SK-N-SH treated with all-trans-retinoic acid at 6 μM for 48 hours (cell line): ENCODE data around the gene UBE2U.

Source experiments
- ATAC-seq: fragments of 200-7000 bp; cut with Tn5 transposase; 3 replicates; pipeline ENCODE4 v1.9.1; 2020; ENCODE audit warnings: mild to moderate bottlenecking, moderate library complexity
- BACH2 ChIP-seq: fragments of 250-450 bp; sonication (Bioruptor Pico); IDR thresholded peaks from 2 replicates; pipeline ENCODE4 v1.9.0; 2021; ENCODE audit warnings: mild to moderate bottlenecking, borderline replicate concordance
- CREB5 ChIP-seq: fragments of 250-450 bp; sonication (Bioruptor Pico); IDR thresholded peaks from 2 replicates; pipeline ENCODE4 v1.5.1; 2020; ENCODE audit warnings: low read depth, mild to moderate bottlenecking, moderate library complexity
- CSDC2 ChIP-seq: fragments of 250-450 bp; sonication (Bioruptor Pico); IDR thresholded peaks from 2 replicates; pipeline ENCODE4 v1.5.0; 2020; ENCODE audit warnings: mild to moderate bottlenecking, moderate library complexity
- CSRNP3 ChIP-seq: fragments of 250-450 bp; sonication (Bioruptor Pico); IDR thresholded peaks from 2 replicates; pipeline ENCODE4 v1.5.1; 2021; ENCODE audit warnings: mild to moderate bottlenecking, moderate library complexity
- ESRRG ChIP-seq: fragments of 250-450 bp; sonication (Bioruptor Pico); IDR thresholded peaks from 2 replicates; pipeline ENCODE4 v1.6.1; 2021; ENCODE audit warnings: mild to moderate bottlenecking
- GLIS3 ChIP-seq: fragments of 250-450 bp; sonication (Bioruptor Pico); IDR thresholded peaks from 2 replicates; pipeline ENCODE4 v1.5.0; 2020; ENCODE audit warnings: mild to moderate bottlenecking, moderate library complexity
- OSR1 ChIP-seq: fragments of 250-450 bp; sonication (Bioruptor Pico); IDR thresholded peaks from 2 replicates; pipeline ENCODE4 v1.8.0; 2022; ENCODE audit warnings: moderate library complexity, mild to moderate bottlenecking, inconsistent platforms
- PATZ1 ChIP-seq: fragments of 250-450 bp; sonication (Bioruptor Pico); IDR thresholded peaks from 2 replicates; pipeline ENCODE4 v1.8.0; 2020; ENCODE audit warnings: mild to moderate bottlenecking, moderate library complexity, borderline replicate concordance
- POU6F1 ChIP-seq: fragments of 250-450 bp; sonication (Bioruptor Pico); IDR thresholded peaks from 2 replicates; pipeline ENCODE4 v1.8.0; 2021; ENCODE audit warnings: low read depth, mild to moderate bottlenecking, moderate library complexity, borderline replicate concordance
- PPARA ChIP-seq: fragments of 250-450 bp; sonication (Bioruptor Pico); IDR thresholded peaks from 2 replicates; pipeline ENCODE4 v1.5.0; 2020; ENCODE audit warnings: mild to moderate bottlenecking, borderline replicate concordance
- RARB ChIP-seq: fragments of 250-450 bp; sonication (Bioruptor Pico); IDR thresholded peaks from 2 replicates; pipeline ENCODE4 v1.8.0; 2021; ENCODE audit warnings: mild to moderate bottlenecking, moderate library complexity
- TCF4 ChIP-seq: fragments of 250-450 bp; sonication (Bioruptor Pico); IDR thresholded peaks from 2 replicates; pipeline ENCODE4 v1.8.0; 2021; ENCODE audit warnings: mild to moderate bottlenecking, moderate library complexity, borderline replicate concordance
- TOX ChIP-seq: fragments of 250-450 bp; sonication (Bioruptor Pico); IDR thresholded peaks from 2 replicates; pipeline ENCODE4 v1.8.0; 2021; ENCODE audit warnings: mild to moderate bottlenecking, moderate library complexity, borderline replicate concordance
- TSHZ2 ChIP-seq: fragments of 250-450 bp; sonication (Bioruptor Pico); IDR thresholded peaks from 2 replicates; pipeline ENCODE4 v1.5.0; 2020; ENCODE audit warnings: mild to moderate bottlenecking, moderate library complexity
- ZC3H10 ChIP-seq: fragments of 250-450 bp; sonication (Bioruptor Pico); IDR thresholded peaks from 2 replicates; pipeline ENCODE4 v1.5.1; 2021; ENCODE audit warnings: mild to moderate bottlenecking, moderate library complexity
- ZNF565 ChIP-seq: fragments of 450-650 bp; formaldehyde crosslinking; conservative IDR thresholded peaks from 2 replicates; pipeline ENCODE4 v1.5.0; 2020; ENCODE audit warnings: low read depth, mild to moderate bottlenecking, moderate library complexity

The UBE2U gene

GRCh38 chr1:64241069-64241468 lies 37.6 kb downstream of the UBE2U start (continued):
- TF ChIP-seq TSHZ2 (peak; percentile 64; the same call in 1 of the 2 replicates), ZNF565 (0 out of 2 replicates have a peak, but pooled peaks have one; percentile 60), ZC3H10 (CRISPR knock-in tag) (no peak), RARB (no peak), ESRRG (CRISPR knock-in tag) (0 out of 2 replicates have a peak, but pooled peaks have one; percentile 60), CREB5 (CRISPR knock-in tag) (0 out of 2 replicates have a peak, but pooled peaks have one; percentile 12), TOX (peak; percentile 60; the same call in 1 of the 2 replicates), OSR1 (CRISPR knock-in tag) (peak; percentile 93; the same call in 1 of the 2 replicates), BACH2 (peak; percentile 89), CSRNP3 (CRISPR knock-in tag) (no peak), PATZ1 (CRISPR knock-in tag) (no peak)

GRCh38 chr1:64242895-64243756 lies 39.7 kb downstream of the UBE2U start:
- TF ChIP-seq TOX (0 out of 2 replicates have a peak, but pooled peaks have one; percentile 20), PPARA (CRISPR knock-in tag) (no peak), GLIS3 (CRISPR knock-in tag) (no peak), CSDC2 (CRISPR knock-in tag) (no peak), POU6F1 (CRISPR knock-in tag) (no peak), TCF4 (CRISPR knock-in tag) (no peak), CSRNP3 (CRISPR knock-in tag) (no peak), PATZ1 (CRISPR knock-in tag) (no peak)
- ATAC-seq: peak; percentile 73
